ENCODE data around the gene PRUNE2.

PRUNE2 gene

GRCh38 chr9:76684213-76684612, 221.7 kb downstream of the PRUNE2 start:
- TF ChIP-seq, protein P1, sequence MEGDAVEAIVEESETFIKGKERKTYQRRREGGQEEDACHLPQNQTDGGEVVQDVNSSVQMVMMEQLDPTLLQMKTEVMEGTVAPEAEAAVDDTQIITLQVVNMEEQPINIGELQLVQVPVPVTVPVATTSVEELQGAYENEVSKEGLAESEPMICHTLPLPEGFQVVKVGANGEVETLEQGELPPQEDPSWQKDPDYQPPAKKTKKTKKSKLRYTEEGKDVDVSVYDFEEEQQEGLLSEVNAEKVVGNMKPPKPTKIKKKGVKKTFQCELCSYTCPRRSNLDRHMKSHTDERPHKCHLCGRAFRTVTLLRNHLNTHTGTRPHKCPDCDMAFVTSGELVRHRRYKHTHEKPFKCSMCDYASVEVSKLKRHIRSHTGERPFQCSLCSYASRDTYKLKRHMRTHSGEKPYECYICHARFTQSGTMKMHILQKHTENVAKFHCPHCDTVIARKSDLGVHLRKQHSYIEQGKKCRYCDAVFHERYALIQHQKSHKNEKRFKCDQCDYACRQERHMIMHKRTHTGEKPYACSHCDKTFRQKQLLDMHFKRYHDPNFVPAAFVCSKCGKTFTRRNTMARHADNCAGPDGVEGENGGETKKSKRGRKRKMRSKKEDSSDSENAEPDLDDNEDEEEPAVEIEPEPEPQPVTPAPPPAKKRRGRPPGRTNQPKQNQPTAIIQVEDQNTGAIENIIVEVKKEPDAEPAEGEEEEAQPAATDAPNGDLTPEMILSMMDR (IDR thresholded peaks at IDR 0.05) = no peak
- intact Hi-C loops (cut with DNase I; ENCODE audit: low total_unique reads) = no loop called here
- no peaks in the 10 kb centered on the region for H3K27me3 ChIP-seq
- no peak for DNase-seq
- H3K9me3 ChIP-seq = no peaks in the 10 kb centered on the region
- no peak overlapping the region for H3K27ac ChIP-seq
- no peak overlapping the region for H3K4me3 ChIP-seq
- no peaks in the 10 kb centered on the region for H3K36me3 ChIP-seq
- H3K4me1 ChIP-seq = peaks cover 0 to 30% (median 17%) of the 10 kb centered on the region in 4 donors

- intact Hi-C loops (cut with DNase I; ENCODE audit: low total_unique reads) = no loop called here
- Histone ChIP-seq H3K27ac (no peak overlapping the region), H3K4me1 (peaks cover 0 to 13% (median 2%) of the 10 kb centered on the region in 4 donors), H3K27me3 (no peaks in the 10 kb centered on the region), H3K36me3 (no peaks in the 10 kb centered on the region), H3K4me3 (no peak overlapping the region), H3K9me3 (no peaks in the 10 kb centered on the region)
- DNase-seq = no peak
- TF ChIP-seq, protein P1 (IDR thresholded peaks at IDR 0.05) = no peak
These were observed 224.4 kb downstream of the PRUNE2 start for GRCh38 chr9:76681556-76681955.

- Histone ChIP-seq H3K27ac (no peak overlapping the region), H3K4me1 (peaks cover 0 to 9% (median 2%) of the 10 kb centered on the region in 4 donors), H3K27me3 (no peaks in the 10 kb centered on the region), H3K4me3 (no peak overlapping the region), H3K36me3 (no peaks in the 10 kb centered on the region), H3K9me3 (no peaks in the 10 kb centered on the region)
- intact Hi-C loops (cut with DNase I; ENCODE audit: low total_unique reads) = no loop called here
- TF ChIP-seq, protein P1 (IDR thresholded peaks at IDR 0.05) = no peak
- DNase-seq = no peak
These were observed 225.0 kb downstream of the PRUNE2 start for GRCh38 chr9:76680716-76681425.

DNA sequence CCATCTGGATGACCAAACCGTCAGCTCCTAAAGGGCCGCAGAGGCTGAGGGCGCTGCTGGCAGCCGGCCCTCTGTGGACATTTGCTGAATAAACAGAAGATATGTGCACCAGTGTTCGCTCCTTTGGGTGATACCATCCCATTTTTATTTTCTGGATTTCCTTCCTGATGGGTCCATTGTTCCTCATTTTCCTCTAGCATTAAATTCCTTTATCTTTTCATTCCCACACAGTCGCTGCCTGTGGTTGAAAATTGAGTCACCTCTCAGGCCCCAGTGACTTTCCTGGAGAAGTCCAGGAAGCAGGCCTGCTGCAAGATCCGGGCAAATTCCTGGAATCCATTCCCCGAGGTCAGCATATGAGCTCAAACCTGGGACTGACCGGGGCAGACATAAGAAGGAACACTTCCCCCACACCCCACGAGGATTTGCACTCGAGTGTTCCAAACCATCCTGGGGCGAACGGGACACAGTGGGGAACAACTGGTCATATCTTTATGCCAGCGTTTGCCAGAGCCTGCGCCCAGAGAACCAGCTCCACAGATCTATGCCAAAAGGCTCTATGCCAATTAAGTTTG, 228.3 kb downstream of the PRUNE2 start:
- H3K27ac ChIP-seq = no peak overlapping the region
- H3K9me3 ChIP-seq = no peaks in the 10 kb centered on the region
- no peak overlapping the region for H3K4me3 ChIP-seq
- H3K27me3 ChIP-seq = no peaks in the 10 kb centered on the region
- peaks cover 0 to 9% (median 2%) of the 10 kb centered on the region in 4 donors for H3K4me1 ChIP-seq
- intact Hi-C loops (cut with DNase I; ENCODE audit: low total_unique reads) = no loop called here
- TF ChIP-seq, protein P1 (IDR thresholded peaks at IDR 0.05) = no peak
- DNase-seq = no peak
- H3K36me3 ChIP-seq = no peaks in the 10 kb centered on the region

- intact Hi-C loops (cut with DNase I; ENCODE audit: low total_unique reads) = no loop called here
- no peak overlapping the region for H3K4me3 ChIP-seq
- TF ChIP-seq, protein P1 (IDR thresholded peaks at IDR 0.05) = no peak
- no peaks in the 10 kb centered on the region for H3K36me3 ChIP-seq
- no peak overlapping the region for H3K27ac ChIP-seq
- DNase-seq = no peak
- H3K4me1 ChIP-seq = peaks cover 0 to 9% (median 2%) of the 10 kb centered on the region in 4 donors
- no peaks in the 10 kb centered on the region for H3K9me3 ChIP-seq
- H3K27me3 ChIP-seq = no peaks in the 10 kb centered on the region
These were observed 229.1 kb downstream of the PRUNE2 start for GRCh38 chr9:76676857-76677256.
